IMR-90 (cell line): Measurements from ENCODE around the gene MICAL2. TPM values are rescaled to one million over a fixed set of nuclear protein-coding genes. Genes with fewer than 3 reads are reported as not detected.

ENCODE experiments used
- ATAC-seq: fragments of 200-7000 bp; cut with Tn5 transposase; 2 replicates; pipeline ENCODE4 v1.9.1; 2020; ENCODE audit warnings: low read depth, mild to moderate bottlenecking, moderate library complexity
- BruUV-seq: library from RNA; stranded (reverse); fragments of 400-500 nt; replicated peaks from 2 replicates; lab custom pipeline; 2021; lab: Mats Ljungman, UMichigan
- CTCF ChIA-PET: fragments of 300-600 bp; formaldehyde crosslinking; extraction: SDS; loops from one replicate; lab custom pipeline; 2021; ENCODE audit warnings: antibody characterized with exemption; lab: Yijun Ruan, JAX
- POLR2A ChIA-PET: fragments of 300-600 bp; sonication (Branson Sonifier 250); formaldehyde crosslinking; loops from one replicate; lab custom pipeline; 2022; ENCODE audit warnings: antibody characterized with exemption; ENCODE audit not compliant: unreplicated experiment; lab: Charles Lee
- DNase-seq: peaks from one replicate; pipeline ENCODE4 v3.0.0; 2013
- H2AFZ ChIP-seq: replicated peaks from 2 replicates; pipeline ENCODE3; 2013; ENCODE audit warnings: low read length, mild to moderate bottlenecking; ENCODE audit not compliant: poor library complexity
- H2AK5ac ChIP-seq: 2 replicates; pipeline ENCODE4 v1.6.1; 2013; ENCODE audit warnings: low read depth, low read length, inconsistent platforms
- H2AK9ac ChIP-seq: replicated peaks from 2 replicates; pipeline ENCODE3; 2013; ENCODE audit warnings: mild to moderate bottlenecking, low read depth, low read length, moderate library complexity; ENCODE audit not compliant: poor library complexity
- H2BK120ac ChIP-seq: 2 replicates; pipeline ENCODE4 v1.6.1; 2013; ENCODE audit warnings: low read depth, low read length, inconsistent platforms
- H2BK15ac ChIP-seq: 3 replicates; pipeline ENCODE4 v1.6.1; 2013; ENCODE audit warnings: low read depth, low read length, inconsistent platforms
- H2BK20ac ChIP-seq: 2 replicates; pipeline ENCODE4 v1.6.1; 2013; ENCODE audit warnings: low read depth, mild to moderate bottlenecking, inconsistent platforms, low read length, moderate library complexity
- H2BK5ac ChIP-seq: 2 replicates; pipeline ENCODE4 v1.6.1; 2013; ENCODE audit warnings: mild to moderate bottlenecking, low read depth, low read length, inconsistent platforms; ENCODE audit not compliant: poor library complexity, severe bottlenecking
- H3K14ac ChIP-seq: replicated peaks from 2 replicates; pipeline ENCODE4 v1.6.1; 2013; ENCODE audit warnings: low read depth, low read length, inconsistent platforms
- H3K18ac ChIP-seq: 2 replicates; pipeline ENCODE4 v1.6.1; 2013; ENCODE audit warnings: low read depth, low read length, control low read depth
- H3K23ac ChIP-seq: 2 replicates; pipeline ENCODE4 v1.6.1; 2013; ENCODE audit warnings: low read depth, low read length, inconsistent platforms
- H3K27ac ChIP-seq: 2 replicates; pipeline ENCODE4 v1.5.1; 2013; ENCODE audit warnings: mild to moderate bottlenecking, control low read depth, low read length; ENCODE audit not compliant: insufficient read depth
- H3K27me3 ChIP-seq: 2 replicates; pipeline ENCODE4 v1.6.1; 2013; ENCODE audit warnings: low read length; ENCODE audit not compliant: control insufficient read depth, insufficient read depth
- H3K36me3 ChIP-seq: 2 replicates; pipeline ENCODE4 v1.6.1; 2013; ENCODE audit warnings: low read length, mixed read lengths; ENCODE audit not compliant: control insufficient read depth, insufficient read depth
- H3K4ac ChIP-seq: 2 replicates; pipeline ENCODE4 v1.6.1; 2013; ENCODE audit warnings: low read depth, low read length, inconsistent platforms
- H3K4me1 ChIP-seq: 2 replicates; pipeline ENCODE4 v1.6.1; 2013; ENCODE audit warnings: low read length, mixed read lengths; ENCODE audit not compliant: control insufficient read depth, insufficient read depth
- H3K4me2 ChIP-seq: 2 replicates; pipeline ENCODE4 v1.6.1; 2013; ENCODE audit warnings: low read depth, mild to moderate bottlenecking, control low read depth, low read length, moderate library complexity
- H3K4me3 ChIP-seq: 2 replicates; pipeline ENCODE4 v1.5.1; 2013; ENCODE audit warnings: low read depth, mild to moderate bottlenecking, control low read depth, low read length, moderate library complexity; ENCODE audit not compliant: insufficient read depth
- H3K56ac ChIP-seq: 2 replicates; pipeline ENCODE4 v1.6.1; 2013; ENCODE audit warnings: low read length, inconsistent platforms; ENCODE audit not compliant: insufficient read depth; ENCODE audit errors: extremely low read depth
- H3K79me1 ChIP-seq, 2 experiments: 2 replicates each; pipeline ENCODE4 v1.6.1; 2013; ENCODE audit warnings: low read length in 2 of 2, inconsistent platforms in 1 of 2, low read depth in 1 of 2
- H3K9ac ChIP-seq: 2 replicates; pipeline ENCODE4 v1.6.1; 2013; ENCODE audit warnings: low read depth, low read length, control low read depth
- H3K9me1 ChIP-seq: 2 replicates; pipeline ENCODE4 v1.6.1; 2013; ENCODE audit warnings: low read length, inconsistent platforms; ENCODE audit not compliant: insufficient read depth
- H3K9me3 ChIP-seq: 2 replicates; pipeline ENCODE4 v1.6.1; 2013; ENCODE audit warnings: low read length; ENCODE audit not compliant: control insufficient read depth, insufficient read depth
- H4K20me1 ChIP-seq: 2 replicates; pipeline ENCODE4 v1.6.1; 2013; ENCODE audit warnings: low read length, inconsistent platforms; ENCODE audit not compliant: insufficient read depth
- H4K5ac ChIP-seq: 2 replicates; pipeline ENCODE4 v1.6.1; 2013; ENCODE audit warnings: mild to moderate bottlenecking, low read depth, low read length, control low read depth
- H4K8ac ChIP-seq, 2 experiments: 2 replicates each; pipeline ENCODE4 v1.6.1; 2013; ENCODE audit warnings: low read depth in 2 of 2, low read length in 2 of 2, control low read depth in 1 of 2, inconsistent platforms in 1 of 2
- H4K91ac ChIP-seq: 2 replicates; pipeline ENCODE4 v1.6.1; 2013; ENCODE audit warnings: low read depth, low read length, inconsistent platforms; ENCODE audit not compliant: insufficient read depth
- BHLHE40 ChIP-seq: fragments of 150-350 bp; IDR thresholded peaks from 2 replicates; pipeline ENCODE4 v1.6.1; 2016; ENCODE audit warnings: mild to moderate bottlenecking, low read depth, low read length
- CEBPB ChIP-seq: IDR thresholded peaks from 2 replicates; pipeline ENCODE4 v1.6.1; 2012; ENCODE audit warnings: low read depth, low read length, improper control_type of control experiment
- CHD1 ChIP-seq: IDR thresholded peaks from 2 replicates; pipeline ENCODE4 v1.6.1; 2012; ENCODE audit warnings: low read depth, low read length, improper control_type of control experiment
- FOS ChIP-seq: fragments of 150-350 bp; IDR thresholded peaks from 2 replicates; pipeline ENCODE4 v1.6.1; 2016; ENCODE audit warnings: low read depth, low read length
- MAFK ChIP-seq: IDR thresholded peaks from 2 replicates; pipeline ENCODE4 v1.6.1; 2012; ENCODE audit warnings: low read depth, low read length, improper control_type of control experiment
- MAZ ChIP-seq: IDR thresholded peaks from 2 replicates; pipeline ENCODE4 v1.6.1; 2012; ENCODE audit warnings: low read depth, mild to moderate bottlenecking, low read length, improper control_type of control experiment, moderate library complexity, borderline replicate concordance
- MXI1 ChIP-seq: IDR thresholded peaks from 2 replicates; pipeline ENCODE4 v1.6.1; 2012; ENCODE audit warnings: low read depth, mild to moderate bottlenecking, low read length, moderate library complexity, borderline replicate concordance
- NFE2L2 ChIP-seq: fragments of 150-350 bp; IDR thresholded peaks from 2 replicates; pipeline ENCODE4 v1.6.1; 2016; ENCODE audit warnings: low read depth, mild to moderate bottlenecking, low read length
- POLR2A ChIP-seq: IDR thresholded peaks from 2 replicates; pipeline ENCODE4 v1.6.1; 2012; ENCODE audit warnings: mild to moderate bottlenecking, low read depth, low read length
- RAD21 ChIP-seq: IDR thresholded peaks from 2 replicates; pipeline ENCODE4 v1.6.1; 2012; ENCODE audit warnings: low read length, improper control_type of control experiment
- RCOR1 ChIP-seq: IDR thresholded peaks from 2 replicates; pipeline ENCODE4 v1.6.1; 2012; ENCODE audit warnings: mild to moderate bottlenecking, low read length, improper control_type of control experiment; ENCODE audit not compliant: insufficient replicate concordance
- RFX5 ChIP-seq: IDR thresholded peaks from 2 replicates; pipeline ENCODE4 v1.8.0; 2012; ENCODE audit warnings: low read depth, mild to moderate bottlenecking, low read length, moderate library complexity
- SMC3 ChIP-seq: fragments of 150-350 bp; IDR thresholded peaks from 2 replicates; pipeline ENCODE4 v1.6.1; 2016; ENCODE audit warnings: low read depth, mild to moderate bottlenecking, antibody characterized with exemption, low read length, moderate library complexity
- WGBS, 2 experiments: methylation state at CpG; one replicate each; pipeline versions ENCODE4 v1.1.5 to v1.1.7; 2013; ENCODE audit warnings: missing lambda C conversion rate in 2 of 2; ENCODE audit not compliant: insufficient read length in 1 of 2; ENCODE audit errors: extremely low coverage in 2 of 2; 5-methylcytosine and 5-hydroxymethylcytosine counted together
- dilution Hi-C: fragments of 300-500 bp; cut with HindIII; formaldehyde crosslinking; loops from one replicate; pipeline ENCODE4 v1.14.3; 2018; ENCODE audit warnings: low sequenced_read_pairs; ENCODE audit not compliant: unreplicated experiment
- in situ Hi-C: fragments of 300-500 bp; cut with MboI; formaldehyde crosslinking; loops from 3 replicates; pipeline ENCODE4 v1.14.3; 2019; ENCODE audit warnings: low sequenced_read_pairs, inconsistent platforms, mixed read lengths
- intact Hi-C: fragments of 100-400 bp; cut with micrococcal nuclease; formaldehyde crosslinking; loops from 2 replicates; pipeline ENCODE4 v1.10.0; 2022
- polyA plus RNA-seq, 3 experiments: library from polyadenylated mRNA; depleted of rRNA; stranded (reverse); fragments of >200 nt; gene quantifications; 2 replicates each; pipeline ENCODE4 v1.2.3, GENCODE V29; 2012; ENCODE audit warnings: low replicate concordance in 1 of 3
- total RNA-seq: library from RNA; depleted of rRNA; stranded (reverse); fragments of >200 nt; gene quantifications from 2 replicates; pipeline ENCODE4 v1.2.3, GENCODE V29; 2012
- TF ChIP-seq, protein P1 (sequence below): conservative IDR thresholded peaks from 2 replicates; pipeline ENCODE4 v1.5.1; 2012; ENCODE audit warnings: mild to moderate bottlenecking, low read depth, low read length, improper control_type of control experiment
- TF ChIP-seq, protein P2 (sequence below): fragments of 150-350 bp; IDR thresholded peaks from 2 replicates; pipeline ENCODE4 v1.6.1; 2017; ENCODE audit warnings: mild to moderate bottlenecking, antibody characterized with exemption, low read length, low read depth
- TF ChIP-seq, protein P3 (sequence below): fragments of 150-350 bp; IDR thresholded peaks from 2 replicates; pipeline ENCODE4 v1.6.1; 2016; ENCODE audit warnings: low read depth, mild to moderate bottlenecking, low read length, moderate library complexity, borderline replicate concordance

Gene MICAL2
- total and polyA plus RNA-seq, 2 of the 4 experiments (the other 2 are of a cell fraction), result 170 to 336 TPM

- Histone ChIP-seq H2BK120ac (no peak overlapping the region), H3K4me2 (no peak overlapping the region), H2BK20ac (no peak overlapping the region), H4K8ac (no peak overlapping the region), H3K23ac (no peak overlapping the region), H3K79me1 (peaks cover 26 to 97% of the 10 kb centered on the region in 2 experiments), H3K9me3 (no peaks in the 10 kb centered on the region), H3K56ac (no peak overlapping the region), H4K20me1 (no peaks in the 10 kb centered on the region), H3K27ac (no peak overlapping the region), H3K4me1 (peaks cover 4% of the 10 kb centered on the region; the same call in 1 of the 2 replicates), H3K36me3 (peaks cover 55% of the 10 kb centered on the region), H3K14ac (no peak overlapping the region), H4K5ac (no peak overlapping the region), H3K27me3 (no peaks in the 10 kb centered on the region), H4K91ac (no peak overlapping the region), H3K18ac (no peak overlapping the region), H2AK9ac (no peak overlapping the region), H3K4ac (no peak overlapping the region), H2BK5ac (no peak overlapping the region), H3K9ac (no peak overlapping the region), H2BK15ac (no peak overlapping the region), H3K9me1 (peaks cover 43% of the 10 kb centered on the region), H3K4me3 (no peak overlapping the region), H2AK5ac (no peak overlapping the region), H2AFZ (no peak overlapping the region)
- CTCF ChIA-PET, result no interaction called here
- dilution Hi-C loops (no loop called here), intact Hi-C loops (no loop called here), in situ Hi-C loops (no loop called here)
- 100% methylated on average over 1 of the region's 4 CpGs; no CpG with 5 or more reads in 1 of the 2 experiments for WGBS, 2 experiments
- DNase-seq (no peak), ATAC-seq (no peak)
- TF ChIP-seq RAD21 (no peak), CHD1 (no peak), POLR2A (no peak), MAZ (no peak), SMC3 (no peak), RCOR1 (no peak), MAFK (no peak), RFX5 (no peak), MXI1 (no peak), CEBPB (no peak), FOS (no peak), NFE2L2 (no peak), BHLHE40 (no peak)
- TF ChIP-seq, protein P1, sequence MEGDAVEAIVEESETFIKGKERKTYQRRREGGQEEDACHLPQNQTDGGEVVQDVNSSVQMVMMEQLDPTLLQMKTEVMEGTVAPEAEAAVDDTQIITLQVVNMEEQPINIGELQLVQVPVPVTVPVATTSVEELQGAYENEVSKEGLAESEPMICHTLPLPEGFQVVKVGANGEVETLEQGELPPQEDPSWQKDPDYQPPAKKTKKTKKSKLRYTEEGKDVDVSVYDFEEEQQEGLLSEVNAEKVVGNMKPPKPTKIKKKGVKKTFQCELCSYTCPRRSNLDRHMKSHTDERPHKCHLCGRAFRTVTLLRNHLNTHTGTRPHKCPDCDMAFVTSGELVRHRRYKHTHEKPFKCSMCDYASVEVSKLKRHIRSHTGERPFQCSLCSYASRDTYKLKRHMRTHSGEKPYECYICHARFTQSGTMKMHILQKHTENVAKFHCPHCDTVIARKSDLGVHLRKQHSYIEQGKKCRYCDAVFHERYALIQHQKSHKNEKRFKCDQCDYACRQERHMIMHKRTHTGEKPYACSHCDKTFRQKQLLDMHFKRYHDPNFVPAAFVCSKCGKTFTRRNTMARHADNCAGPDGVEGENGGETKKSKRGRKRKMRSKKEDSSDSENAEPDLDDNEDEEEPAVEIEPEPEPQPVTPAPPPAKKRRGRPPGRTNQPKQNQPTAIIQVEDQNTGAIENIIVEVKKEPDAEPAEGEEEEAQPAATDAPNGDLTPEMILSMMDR, result no peak
- TF ChIP-seq, protein P2, sequence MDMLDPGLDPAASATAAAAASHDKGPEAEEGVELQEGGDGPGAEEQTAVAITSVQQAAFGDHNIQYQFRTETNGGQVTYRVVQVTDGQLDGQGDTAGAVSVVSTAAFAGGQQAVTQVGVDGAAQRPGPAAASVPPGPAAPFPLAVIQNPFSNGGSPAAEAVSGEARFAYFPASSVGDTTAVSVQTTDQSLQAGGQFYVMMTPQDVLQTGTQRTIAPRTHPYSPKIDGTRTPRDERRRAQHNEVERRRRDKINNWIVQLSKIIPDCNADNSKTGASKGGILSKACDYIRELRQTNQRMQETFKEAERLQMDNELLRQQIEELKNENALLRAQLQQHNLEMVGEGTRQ, result no peak
- TF ChIP-seq, protein P3, sequence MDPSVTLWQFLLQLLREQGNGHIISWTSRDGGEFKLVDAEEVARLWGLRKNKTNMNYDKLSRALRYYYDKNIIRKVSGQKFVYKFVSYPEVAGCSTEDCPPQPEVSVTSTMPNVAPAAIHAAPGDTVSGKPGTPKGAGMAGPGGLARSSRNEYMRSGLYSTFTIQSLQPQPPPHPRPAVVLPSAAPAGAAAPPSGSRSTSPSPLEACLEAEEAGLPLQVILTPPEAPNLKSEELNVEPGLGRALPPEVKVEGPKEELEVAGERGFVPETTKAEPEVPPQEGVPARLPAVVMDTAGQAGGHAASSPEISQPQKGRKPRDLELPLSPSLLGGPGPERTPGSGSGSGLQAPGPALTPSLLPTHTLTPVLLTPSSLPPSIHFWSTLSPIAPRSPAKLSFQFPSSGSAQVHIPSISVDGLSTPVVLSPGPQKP, result no peak
- no TSS peak for BruUV-seq
- POLR2A ChIA-PET, result interaction anchor here (0.7 kb wide), 1 partner anchor 24 kb away, joined by 3 read pairs; no protein-coding TSS in a partner anchor
These were observed 136.6 kb downstream of the MICAL2 start for GRCh38 chr11:12246989-12247388.
